Uterus (tissue), 2 donors: Measurements from ENCODE around the gene C22orf39.

ENCODE experiments used
- POLR2A ChIP-seq, 2 donors: fragments of 450-650 bp; IDR thresholded peaks; one replicate each; pipeline ENCODE4 v1.6.1; 2016; ENCODE audit warnings: antibody characterized with exemption in 2 of 2, mild to moderate bottlenecking in 1 of 2, moderate library complexity in 1 of 2
- TF ChIP-seq, protein P1 (sequence below), 4 experiments: fragments of 200-600 bp in 2 of 4; fragments of 450-650 bp in 2 of 4; sonication (generic) in 2 of 4; IDR thresholded peaks; one replicate each; pipeline ENCODE4 v1.5.1; 2016 to 2019; ENCODE audit warnings: antibody characterized with exemption in 4 of 4, mild to moderate bottlenecking in 2 of 4, moderate library complexity in 1 of 4

GRCh38 chr22:19472233-19472632 is 24.7 kb upstream of the C22orf39 start:
- TF ChIP-seq, protein P1, sequence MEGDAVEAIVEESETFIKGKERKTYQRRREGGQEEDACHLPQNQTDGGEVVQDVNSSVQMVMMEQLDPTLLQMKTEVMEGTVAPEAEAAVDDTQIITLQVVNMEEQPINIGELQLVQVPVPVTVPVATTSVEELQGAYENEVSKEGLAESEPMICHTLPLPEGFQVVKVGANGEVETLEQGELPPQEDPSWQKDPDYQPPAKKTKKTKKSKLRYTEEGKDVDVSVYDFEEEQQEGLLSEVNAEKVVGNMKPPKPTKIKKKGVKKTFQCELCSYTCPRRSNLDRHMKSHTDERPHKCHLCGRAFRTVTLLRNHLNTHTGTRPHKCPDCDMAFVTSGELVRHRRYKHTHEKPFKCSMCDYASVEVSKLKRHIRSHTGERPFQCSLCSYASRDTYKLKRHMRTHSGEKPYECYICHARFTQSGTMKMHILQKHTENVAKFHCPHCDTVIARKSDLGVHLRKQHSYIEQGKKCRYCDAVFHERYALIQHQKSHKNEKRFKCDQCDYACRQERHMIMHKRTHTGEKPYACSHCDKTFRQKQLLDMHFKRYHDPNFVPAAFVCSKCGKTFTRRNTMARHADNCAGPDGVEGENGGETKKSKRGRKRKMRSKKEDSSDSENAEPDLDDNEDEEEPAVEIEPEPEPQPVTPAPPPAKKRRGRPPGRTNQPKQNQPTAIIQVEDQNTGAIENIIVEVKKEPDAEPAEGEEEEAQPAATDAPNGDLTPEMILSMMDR (IDR thresholded peaks at IDR 0.05), result no peak
- TF ChIP-seq POLR2A (IDR thresholded peaks at IDR 0.05), result no peak
